ENCODE data around the gene GRM4. TPM values are rescaled to one million over a fixed set of nuclear protein-coding genes. Genes with fewer than 3 reads are reported as not detected.

The GRM4 gene
- total and polyA plus RNA-seq, 9 of the 15 experiments (the other 6 are each of a cell fraction or from before 2014, with no cell fraction given): 0.18 TPM; not detected in 8

- TF ChIP-seq MGA (IDR thresholded peaks at IDR 0.05): no peak
Observed at GRCh38 chr6:34092631-34093030, 53.3 kb downstream of the GRM4 start (continued).
